Cerebellar cortex (tissue), 1 donor: ENCODE measurements around the gene DPH2.
A peak's percentile ranks its signal among the peaks of the same experiment; 100 is the strongest.

Experiments
- DNase-seq: peaks from one replicate; pipeline ENCODE4 v3.0.0-alpha.2; 2015; ENCODE audit warnings: low spot score

Gene DPH2

GRCh38 chr1:43969746-43970466 lies at the start of gene DPH2:
Gene DPH2, plus strand, starts transcription at chr1:43970010. Its CDS starts 166 bp downstream, at chr1:43970176.
- DNase-seq: peak; percentile 99

DNA sequence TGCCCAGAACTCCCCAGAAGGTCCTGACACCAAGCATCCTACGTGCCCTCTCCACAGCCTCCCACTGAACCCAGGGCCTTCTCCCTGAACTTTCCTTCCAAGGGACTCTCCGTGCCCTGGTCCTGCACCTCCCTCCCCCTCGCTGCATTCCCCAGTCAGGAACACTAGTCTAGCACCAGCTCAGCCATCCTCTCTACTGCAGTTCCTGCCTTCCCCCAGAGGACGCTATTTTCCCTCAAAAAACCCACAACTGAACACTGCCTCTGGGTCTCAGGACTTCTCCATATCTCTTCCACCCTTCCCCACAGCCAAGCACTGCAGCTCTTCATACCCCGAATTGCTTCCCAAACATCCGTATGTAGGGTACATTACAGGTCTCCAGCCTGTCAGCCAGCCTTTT lies 48.8 kb upstream of the DPH2 start:
- DNase-seq: no peak

- DNase-seq: no peak
These were observed 45.3 kb upstream of the DPH2 start for GRCh38 chr1:43924516-43924915.

- DNase-seq: no peak
These were observed 44.0 kb upstream of the DPH2 start for GRCh38 chr1:43925846-43926245.

DNA sequence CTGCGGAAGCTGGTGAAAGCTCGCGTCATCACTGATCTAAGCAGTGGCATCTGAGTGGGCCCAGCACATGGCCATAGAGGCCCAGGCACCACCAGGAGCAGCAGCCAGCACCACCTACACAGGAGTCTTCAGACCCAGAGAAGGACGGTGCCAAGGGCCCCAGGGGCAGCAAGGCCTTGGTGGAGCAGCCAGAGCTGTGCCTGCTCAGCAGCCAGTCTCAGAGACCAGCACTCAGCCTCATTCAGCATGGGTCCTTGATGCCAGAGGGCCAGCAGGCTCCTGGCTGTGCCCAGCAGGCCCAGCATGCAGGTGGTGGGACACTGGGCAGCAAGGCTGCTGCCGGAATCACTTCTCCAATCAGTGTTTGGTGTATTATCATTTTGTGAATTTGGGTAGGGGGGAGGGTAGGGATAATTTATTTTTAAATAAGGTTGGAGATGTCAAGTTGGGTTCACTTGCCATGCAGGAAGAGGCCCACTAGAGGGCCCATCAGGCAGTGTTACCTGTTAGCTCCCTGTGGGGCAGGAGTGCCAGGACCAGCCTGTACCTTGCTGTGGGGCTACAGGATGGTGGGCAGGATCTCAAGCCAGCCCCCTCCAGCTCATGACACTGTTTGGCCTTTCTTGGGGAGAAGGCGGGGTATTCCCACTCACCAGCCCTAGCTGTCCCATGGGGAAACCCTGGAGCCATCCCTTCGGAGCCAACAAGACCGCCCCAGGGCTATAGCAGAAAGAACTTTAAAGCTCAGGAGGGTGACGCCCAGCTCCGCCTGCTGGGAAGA lies 39.5 kb upstream of the DPH2 start:
- DNase-seq: no peak

DNA sequence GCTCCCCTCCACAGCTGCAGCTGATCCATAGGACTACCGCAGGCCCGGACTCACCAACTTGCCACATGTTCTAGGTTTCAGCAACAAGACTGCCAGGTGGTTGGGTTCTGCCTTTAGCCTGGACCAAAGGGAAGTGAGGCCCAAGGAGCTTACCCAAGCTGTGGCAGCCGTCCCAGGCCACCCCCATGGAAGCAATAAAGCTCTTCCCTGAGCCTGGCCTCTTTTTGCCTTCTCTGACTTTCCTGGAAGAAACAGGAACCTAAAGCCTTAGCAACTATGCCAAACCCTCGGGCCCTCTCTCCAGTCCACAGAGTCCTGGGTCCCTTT lies 38.9 kb upstream of the DPH2 start:
- no peak for DNase-seq

GRCh38 chr1:43931711-43932660 lies 37.8 kb upstream of the DPH2 start:
- no peak for DNase-seq

DNA sequence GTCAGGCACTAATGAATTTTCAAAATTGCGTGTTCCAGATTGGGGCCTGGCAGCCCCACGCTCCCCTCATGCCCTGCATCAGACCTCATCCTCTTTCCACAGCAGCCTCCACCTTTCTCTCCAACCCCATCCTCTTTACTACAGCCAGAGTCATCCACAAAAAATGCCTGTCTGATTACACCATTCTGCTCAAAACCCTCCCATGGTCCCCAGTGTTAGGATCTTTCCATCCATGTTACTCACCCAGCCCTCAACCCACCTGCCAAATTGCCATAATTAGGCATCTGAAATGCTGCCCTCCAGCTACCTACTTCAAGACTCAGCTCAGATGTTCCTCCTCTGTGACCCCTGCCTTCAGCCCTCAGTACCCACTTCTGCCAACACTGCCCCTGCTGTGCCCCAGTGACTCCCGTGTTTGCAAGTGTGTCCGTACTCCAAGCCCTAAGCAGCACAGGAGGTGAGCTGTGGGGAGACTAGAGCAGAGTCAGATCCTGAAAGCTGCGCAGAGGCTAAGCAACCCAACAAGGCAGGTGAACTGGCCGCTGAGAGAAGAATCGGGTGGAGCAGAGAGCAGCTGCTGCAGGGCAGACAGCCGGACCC lies 36.9 kb upstream of the DPH2 start:
- DNase-seq: no peak

DNA sequence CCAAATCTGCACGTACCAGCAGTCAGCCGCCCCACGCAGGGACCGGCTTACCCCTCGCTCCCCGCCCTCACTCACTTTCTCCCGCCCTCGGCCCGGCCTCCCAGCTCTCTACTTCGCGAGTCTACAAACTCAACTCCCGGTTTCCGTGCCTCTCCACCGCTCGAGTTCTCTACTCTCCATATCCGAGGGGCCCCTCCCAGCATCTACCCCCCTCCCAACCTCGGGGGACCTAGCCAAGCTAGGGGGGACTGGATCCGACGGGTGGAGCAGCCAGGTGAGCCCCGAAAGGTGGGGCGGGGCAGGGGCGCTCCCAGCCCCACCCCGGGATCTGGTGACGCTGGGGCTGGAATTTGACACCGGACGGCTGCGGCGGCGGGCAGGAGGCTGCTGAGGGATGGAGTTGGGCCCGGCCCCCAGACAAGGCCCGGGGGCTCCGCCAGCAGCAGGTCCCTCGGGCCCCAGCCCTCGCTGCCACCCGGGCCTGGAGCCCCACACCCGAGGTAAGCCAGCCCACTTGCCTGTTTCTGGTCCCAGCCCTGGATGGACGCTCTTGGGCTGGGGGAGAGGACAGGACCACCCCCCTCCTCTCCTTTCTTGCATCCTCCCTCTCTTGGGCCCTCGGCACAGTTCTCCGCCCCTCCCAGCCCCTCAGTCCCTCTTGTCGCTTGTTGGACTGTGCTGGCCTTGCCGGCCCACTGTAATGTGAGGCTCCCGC lies 36.3 kb upstream of the DPH2 start, which contains the start of gene ARTN:
TSS of gene ARTN (plus strand) at position 416 of the 715 bp plus-strand sequence. CDS start 1,856 bp downstream, outside the sequence.
- no peak for DNase-seq

DNA sequence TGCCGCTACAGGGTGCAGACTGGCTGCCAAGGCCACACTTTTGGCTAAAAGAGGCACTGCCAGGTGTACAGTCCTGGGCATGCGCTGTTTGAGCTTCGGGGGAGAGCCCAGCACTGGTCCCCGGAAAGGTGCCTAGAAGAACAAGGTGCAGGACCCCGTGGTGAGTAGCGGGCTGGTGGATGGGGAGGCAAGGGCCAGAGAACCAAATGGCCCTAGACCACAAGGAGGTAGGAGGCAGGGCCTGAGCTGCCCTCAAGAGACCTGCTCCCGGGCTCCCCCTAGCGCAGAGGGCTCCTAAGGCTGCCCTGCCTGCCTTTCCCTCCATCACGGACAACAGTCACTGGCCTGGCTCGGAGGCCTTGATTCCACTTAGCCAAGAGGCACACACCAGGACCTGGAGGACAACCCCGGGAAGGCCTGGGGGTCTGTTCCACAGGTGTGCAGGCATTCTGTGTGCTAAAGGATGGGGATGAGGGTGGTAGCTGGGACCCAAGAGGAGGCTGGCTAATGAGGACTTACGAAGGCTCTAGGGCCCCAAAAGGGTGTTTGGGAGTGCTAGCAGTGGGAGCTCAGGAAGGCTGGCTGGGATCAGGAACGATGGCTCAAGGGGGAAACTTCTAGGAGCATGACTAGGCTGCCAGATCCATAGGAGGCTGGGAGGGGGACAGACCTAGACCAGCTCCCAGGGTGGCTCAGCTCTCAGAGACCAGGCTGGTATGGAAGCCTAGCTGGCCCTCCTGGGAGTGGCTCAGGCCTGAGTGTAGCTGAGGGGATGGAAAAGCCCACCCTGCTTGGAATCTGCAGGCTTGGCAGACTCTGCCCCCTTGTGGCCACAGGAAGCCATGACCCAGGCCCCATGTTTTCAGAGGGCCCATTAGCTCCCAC lies 35.5 kb upstream of the DPH2 start:
- peak; percentile 59 for DNase-seq

GRCh38 chr1:43934986-43935324 lies 34.9 kb upstream of the DPH2 start:
- no peak for DNase-seq

DNA sequence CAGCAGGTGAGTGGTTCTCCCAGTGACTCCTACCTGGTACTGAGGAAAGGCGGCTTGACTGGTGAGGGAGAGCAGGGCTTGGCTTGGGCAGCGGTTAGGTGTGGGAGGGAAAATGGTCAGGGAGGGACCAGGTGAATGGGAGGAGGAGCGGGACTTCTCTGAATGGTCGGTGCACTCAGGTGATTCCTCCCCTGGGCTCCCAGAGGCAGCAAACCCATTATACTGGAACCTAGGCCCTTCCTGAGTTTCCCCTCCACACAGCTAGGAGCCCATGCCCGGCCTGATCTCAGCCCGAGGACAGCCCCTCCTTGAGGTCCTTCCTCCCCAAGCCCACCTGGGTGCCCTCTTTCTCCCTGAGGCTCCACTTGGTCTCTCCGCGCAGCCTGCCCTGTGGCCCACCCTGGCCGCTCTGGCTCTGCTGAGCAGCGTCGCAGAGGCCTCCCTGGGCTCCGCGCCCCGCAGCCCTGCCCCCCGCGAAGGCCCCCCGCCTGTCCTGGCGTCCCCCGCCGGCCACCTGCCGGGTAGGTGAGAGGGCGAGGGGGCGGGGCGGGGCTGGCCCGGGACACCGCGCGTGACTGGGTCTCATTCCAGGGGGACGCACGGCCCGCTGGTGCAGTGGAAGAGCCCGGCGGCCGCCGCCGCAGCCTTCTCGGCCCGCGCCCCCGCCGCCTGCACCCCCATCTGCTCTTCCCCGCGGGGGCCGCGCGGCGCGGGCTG lies 33.9 kb upstream of the DPH2 start:
- DNase-seq: no peak

- no peak for DNase-seq
These were observed 33.2 kb upstream of the DPH2 start for GRCh38 chr1:43936431-43937151.

DNA sequence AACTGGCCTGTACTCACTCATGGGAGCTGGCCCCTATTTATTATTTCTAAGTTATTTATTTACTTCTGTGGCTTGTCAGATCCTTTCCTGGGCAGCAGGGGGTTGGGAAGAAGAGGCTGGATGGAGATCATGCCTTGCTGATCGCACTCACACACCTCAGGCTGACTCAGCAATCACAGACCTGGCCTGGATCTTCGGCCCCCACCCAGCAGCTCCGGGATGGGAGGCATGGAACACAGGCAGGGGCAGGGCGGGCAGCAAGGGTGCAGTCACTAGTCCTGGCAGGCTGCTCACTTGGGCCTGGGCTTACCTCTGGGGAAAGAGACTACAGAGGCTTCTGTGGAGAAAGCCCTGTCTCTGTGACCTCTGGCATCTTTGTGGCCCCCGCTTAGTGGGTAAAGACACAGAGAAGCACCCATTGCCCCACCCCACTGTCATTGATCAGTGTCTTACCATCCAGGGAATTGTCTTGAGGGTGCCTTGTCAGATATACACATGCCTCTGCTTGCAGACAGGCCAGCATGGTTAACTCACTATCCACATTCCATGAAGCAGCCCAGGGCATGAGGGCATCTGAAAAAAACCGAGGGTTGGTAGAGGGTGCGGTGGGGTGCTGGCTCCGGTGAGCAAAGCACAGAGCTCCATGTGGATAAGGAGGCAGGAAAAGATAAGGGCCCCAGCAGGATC lies 32.5 kb upstream of the DPH2 start:
- DNase-seq: no peak

DNA sequence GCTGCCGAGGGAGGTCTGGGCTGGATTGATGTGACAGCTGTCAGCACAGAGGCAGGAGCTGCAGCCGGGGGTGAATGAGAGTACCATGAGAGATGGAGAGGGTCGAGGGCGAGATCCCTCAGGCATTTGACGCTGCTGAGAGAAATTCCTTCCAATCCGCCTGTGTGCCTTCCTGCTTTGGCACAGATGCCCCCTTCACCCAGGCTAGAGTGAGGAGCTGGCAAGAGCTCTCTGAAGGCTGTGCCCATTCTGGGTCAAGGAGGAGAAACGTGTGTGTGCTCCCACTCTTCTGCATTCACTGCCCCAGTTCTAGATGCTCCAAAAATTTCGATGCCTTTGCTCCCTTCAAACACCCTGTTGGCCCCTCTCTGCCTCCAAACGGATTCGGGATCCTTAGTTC lies 31.4 kb upstream of the DPH2 start:
- peak; percentile 49 for DNase-seq

GRCh38 chr1:43938892-43939587 lies 30.8 kb upstream of the DPH2 start:
- DNase-seq: peak; percentile 90

DNA sequence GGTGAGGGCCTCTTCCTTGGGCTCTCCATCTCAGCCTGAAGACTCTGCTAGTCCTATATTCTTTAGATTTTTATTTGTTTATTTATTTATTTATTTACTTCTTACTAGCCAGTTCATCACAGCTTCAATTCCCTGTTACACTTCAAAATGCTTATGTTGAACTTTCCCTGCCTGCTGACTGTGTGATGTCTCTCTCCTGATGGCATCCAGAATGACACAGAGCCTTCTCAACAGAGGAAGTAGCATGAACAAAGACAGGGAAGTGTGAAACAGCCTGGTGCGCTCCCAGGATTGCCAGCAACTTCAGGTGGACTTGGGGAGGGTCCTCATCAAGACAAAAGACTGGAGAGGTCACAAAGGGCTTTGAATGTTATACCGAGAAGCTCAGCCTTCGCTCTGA lies 27.4 kb upstream of the DPH2 start:
- no peak for DNase-seq

GRCh38 chr1:43944860-43945259 lies 24.9 kb upstream of the DPH2 start:
- no peak for DNase-seq
